Brain microvascular endothelial cell (primary cell): ENCODE data around the gene PPP1R1B.

Source experiments
- DNase-seq: peaks from one replicate; pipeline ENCODE4 v3.0.0-alpha.2; 2020
- H3K27ac ChIP-seq: fragments of 250-450 bp; sonication (Bioruptor Pico); 2 replicates; pipeline ENCODE4 v1.5.1; 2020; ENCODE audit warnings: mild to moderate bottlenecking, moderate library complexity
- H3K27me3 ChIP-seq: fragments of 250-450 bp; sonication (Bioruptor Pico); replicated peaks from 2 replicates; pipeline ENCODE4 v1.5.1; 2020; ENCODE audit warnings: mild to moderate bottlenecking
- H3K36me3 ChIP-seq: fragments of 250-450 bp; sonication (Bioruptor Pico); replicated peaks from 2 replicates; pipeline ENCODE4 v1.5.1; 2020; ENCODE audit warnings: mild to moderate bottlenecking
- H3K4me3 ChIP-seq: 2 replicates; pipeline ENCODE4 v1.5.1; 2011; ENCODE audit warnings: low read depth, mild to moderate bottlenecking, control low read depth, low read length, moderate library complexity
- in situ Hi-C: cut with HindIII; loops from 2 replicates; pipeline ENCODE4 v1.10.0; 2017; ENCODE audit warnings: low sequenced_read_pairs, low pct_ligation_motif_present
- TF ChIP-seq, protein P1 (sequence below): IDR thresholded peaks from 2 replicates; pipeline ENCODE4 v1.5.1; 2011; ENCODE audit warnings: low read depth, mild to moderate bottlenecking, moderate library complexity, low read length, control low read depth, inconsistent platforms; ENCODE audit errors: missing control alignments

PPP1R1B gene

DNA sequence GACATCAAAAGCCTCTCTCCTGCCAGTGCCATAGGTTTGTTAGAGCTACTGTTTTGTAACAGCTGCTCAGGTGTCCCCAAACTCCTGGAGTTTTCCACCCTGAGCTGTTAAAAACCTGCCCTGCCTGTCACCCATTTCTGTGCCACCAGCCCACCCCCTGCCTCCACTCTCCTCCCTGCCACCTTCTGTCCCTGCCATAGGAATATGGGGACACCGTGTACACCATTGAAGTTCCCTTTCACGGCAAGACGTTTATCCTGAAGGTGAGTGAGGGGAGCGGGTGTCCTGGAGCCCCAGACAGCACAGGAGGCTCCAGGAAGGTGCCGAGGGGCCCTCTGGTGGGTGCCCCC is 33.2 kb downstream of the PPP1R1B start:
- in situ Hi-C loops = no loop called here
- TF ChIP-seq, protein P1, sequence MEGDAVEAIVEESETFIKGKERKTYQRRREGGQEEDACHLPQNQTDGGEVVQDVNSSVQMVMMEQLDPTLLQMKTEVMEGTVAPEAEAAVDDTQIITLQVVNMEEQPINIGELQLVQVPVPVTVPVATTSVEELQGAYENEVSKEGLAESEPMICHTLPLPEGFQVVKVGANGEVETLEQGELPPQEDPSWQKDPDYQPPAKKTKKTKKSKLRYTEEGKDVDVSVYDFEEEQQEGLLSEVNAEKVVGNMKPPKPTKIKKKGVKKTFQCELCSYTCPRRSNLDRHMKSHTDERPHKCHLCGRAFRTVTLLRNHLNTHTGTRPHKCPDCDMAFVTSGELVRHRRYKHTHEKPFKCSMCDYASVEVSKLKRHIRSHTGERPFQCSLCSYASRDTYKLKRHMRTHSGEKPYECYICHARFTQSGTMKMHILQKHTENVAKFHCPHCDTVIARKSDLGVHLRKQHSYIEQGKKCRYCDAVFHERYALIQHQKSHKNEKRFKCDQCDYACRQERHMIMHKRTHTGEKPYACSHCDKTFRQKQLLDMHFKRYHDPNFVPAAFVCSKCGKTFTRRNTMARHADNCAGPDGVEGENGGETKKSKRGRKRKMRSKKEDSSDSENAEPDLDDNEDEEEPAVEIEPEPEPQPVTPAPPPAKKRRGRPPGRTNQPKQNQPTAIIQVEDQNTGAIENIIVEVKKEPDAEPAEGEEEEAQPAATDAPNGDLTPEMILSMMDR = no peak
- H3K36me3 ChIP-seq = peaks cover 23% of the 10 kb centered on the region
- H3K27ac ChIP-seq = no peak overlapping the region
- DNase-seq = no peak
- no peak overlapping the region for H3K4me3 ChIP-seq
- no peaks in the 10 kb centered on the region for H3K27me3 ChIP-seq

DNA sequence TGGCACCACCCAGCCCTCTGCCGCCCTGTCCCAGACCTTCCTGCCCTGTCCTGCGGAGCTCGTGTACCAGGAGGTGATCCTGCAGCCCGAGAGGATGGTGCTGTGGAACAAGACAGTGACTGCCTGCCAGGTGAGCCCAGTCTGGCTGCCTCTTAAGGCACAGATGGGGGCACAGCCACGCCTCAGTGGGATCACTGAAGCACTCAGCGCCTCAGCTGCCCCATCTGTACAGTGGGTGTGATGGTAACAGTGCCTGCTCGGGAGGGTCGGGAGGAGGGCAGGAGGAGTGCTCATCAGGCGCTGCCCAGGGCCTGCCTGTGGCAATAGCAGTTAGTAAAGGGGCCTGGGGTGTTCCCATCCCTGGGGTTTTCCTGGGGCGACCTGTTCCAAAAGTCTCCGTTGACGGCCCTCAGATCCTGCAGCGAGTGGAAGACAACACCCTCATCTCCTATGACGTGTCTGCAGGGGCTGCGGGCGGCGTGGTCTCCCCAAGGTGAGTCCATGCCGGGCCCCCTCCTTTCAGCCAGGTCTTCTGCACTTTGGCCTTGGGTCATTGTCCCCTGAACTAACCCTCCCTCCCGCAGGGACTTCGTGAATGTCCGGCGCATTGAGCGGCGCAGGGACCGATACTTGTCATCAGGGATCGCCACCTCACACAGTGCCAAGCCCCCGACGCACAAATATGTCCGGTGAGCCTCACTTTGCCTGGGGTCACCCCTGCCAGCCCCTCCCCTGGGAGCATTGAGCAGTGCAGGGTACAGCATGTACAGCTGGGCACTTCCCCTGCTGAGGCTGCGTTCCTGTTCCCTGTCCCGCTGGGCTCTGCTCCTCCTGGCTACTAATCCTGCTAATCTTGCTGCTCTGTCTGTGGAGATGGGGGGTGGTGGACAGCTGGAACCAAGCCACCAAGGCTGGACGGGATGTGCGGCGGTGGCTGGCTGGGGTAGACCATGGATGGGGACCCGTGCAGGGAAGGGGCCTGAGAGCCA is 33.9 kb downstream of the PPP1R1B start:
- DNase-seq = no peak
- Histone ChIP-seq H3K27ac (no peak overlapping the region), H3K4me3 (no peak overlapping the region), H3K27me3 (no peaks in the 10 kb centered on the region), H3K36me3 (peaks cover 23% of the 10 kb centered on the region)
- in situ Hi-C loops = no loop called here
- TF ChIP-seq, protein P1 = no peak

DNA sequence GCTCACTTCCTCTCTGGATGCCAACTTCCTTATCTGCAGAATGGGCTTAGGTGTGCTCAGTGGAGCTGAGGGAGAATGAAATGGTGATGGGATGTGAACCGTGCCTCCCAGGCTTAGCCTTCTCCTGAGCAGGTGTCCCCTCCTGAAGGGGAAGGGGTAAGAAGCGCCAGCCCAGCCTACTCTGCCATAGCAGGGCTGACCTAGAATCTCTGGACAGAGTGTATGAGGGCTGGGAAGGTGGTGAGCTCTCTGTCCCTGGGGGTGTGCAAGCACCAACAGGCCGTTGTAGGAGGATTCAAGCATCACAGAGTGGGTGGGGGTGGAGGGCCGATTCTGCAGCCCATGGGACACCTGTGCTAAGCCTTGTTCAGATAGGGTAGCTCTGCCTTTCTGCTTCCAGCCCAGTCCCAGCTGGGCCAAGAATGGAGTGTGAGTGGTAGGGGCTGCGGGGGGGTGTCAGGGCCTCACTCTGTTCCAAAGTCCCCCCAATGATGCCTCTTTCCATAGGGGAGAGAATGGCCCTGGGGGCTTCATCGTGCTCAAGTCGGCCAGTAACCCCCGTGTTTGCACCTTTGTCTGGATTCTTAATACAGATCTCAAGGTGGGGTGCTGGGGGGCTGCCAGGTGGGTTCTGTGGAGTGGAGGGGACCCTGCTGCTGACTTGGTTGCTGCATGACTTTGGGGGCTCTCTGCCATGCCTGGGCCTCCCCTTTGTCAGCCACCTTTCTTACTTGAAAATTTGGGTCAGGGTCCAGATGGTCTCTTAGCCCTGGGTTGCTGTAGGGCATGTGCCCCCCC is 35.2 kb downstream of the PPP1R1B start:
- Histone ChIP-seq H3K27me3 (peaks cover 3% of the 10 kb centered on the region), H3K27ac (no peak overlapping the region), H3K36me3 (peaks cover 23% of the 10 kb centered on the region), H3K4me3 (no peak overlapping the region)
- DNase-seq = no peak
- in situ Hi-C loops = no loop called here
- TF ChIP-seq, protein P1 = no peak

DNA sequence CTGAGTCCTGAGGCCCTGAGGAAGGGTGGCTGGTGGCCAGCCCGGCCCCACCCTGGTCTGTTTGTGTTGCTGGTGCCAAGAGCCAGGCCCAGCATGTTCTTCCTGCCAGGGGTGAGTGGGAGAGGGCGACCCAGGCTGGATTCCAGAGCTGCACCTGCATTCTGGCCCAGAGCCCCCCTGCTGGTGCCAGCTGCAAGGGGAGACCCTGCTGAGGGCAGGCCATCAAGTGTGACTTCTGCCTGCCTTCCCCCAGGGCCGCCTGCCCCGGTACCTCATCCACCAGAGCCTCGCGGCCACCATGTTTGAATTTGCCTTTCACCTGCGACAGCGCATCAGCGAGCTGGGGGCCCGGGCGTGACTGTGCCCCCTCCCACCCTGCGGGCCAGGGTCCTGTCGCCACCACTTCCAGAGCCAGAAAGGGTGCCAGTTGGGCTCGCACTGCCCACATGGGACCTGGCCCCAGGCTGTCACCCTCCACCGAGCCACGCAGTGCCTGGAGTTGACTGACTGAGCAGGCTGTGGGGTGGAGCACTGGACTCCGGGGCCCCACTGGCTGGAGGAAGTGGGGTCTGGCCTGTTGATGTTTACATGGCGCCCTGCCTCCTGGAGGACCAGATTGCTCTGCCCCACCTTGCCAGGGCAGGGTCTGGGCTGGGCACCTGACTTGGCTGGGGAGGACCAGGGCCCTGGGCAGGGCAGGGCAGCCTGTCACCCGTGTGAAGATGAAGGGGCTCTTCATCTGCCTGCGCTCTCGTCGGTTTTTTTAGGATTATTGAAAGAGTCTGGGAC is 36.0 kb downstream of the PPP1R1B start:
- Histone ChIP-seq H3K27me3 (peaks cover 10% of the 10 kb centered on the region), H3K36me3 (peaks cover 23% of the 10 kb centered on the region), H3K27ac (no peak overlapping the region), H3K4me3 (no peak overlapping the region)
- DNase-seq = no peak
- TF ChIP-seq, protein P1 = no peak
- in situ Hi-C loops = no loop called here

DNA sequence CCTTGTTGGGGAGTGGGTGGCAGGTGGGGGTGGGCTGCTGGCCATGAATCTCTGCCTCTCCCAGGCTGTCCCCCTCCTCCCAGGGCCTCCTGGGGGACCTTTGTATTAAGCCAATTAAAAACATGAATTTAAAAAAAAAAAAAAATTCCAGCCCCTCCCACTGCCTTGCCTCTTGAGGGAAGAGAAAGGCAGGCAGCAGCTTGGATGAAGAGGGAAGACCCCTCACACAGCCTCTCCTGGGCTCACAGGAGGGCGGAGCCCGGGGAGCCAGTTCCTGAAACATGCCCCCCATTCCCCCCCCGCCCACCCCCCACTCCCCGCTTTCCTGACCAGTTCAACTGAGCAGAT is 36.6 kb downstream of the PPP1R1B start:
- Histone ChIP-seq H3K27ac (no peak overlapping the region), H3K36me3 (peaks cover 23% of the 10 kb centered on the region), H3K4me3 (no peak overlapping the region), H3K27me3 (peaks cover 10% of the 10 kb centered on the region)
- TF ChIP-seq, protein P1 = no peak
- no peak for DNase-seq
- in situ Hi-C loops = no loop called here
